Measurements from ENCODE around the gene THSD7A. TPM values are rescaled to one million over a fixed set of nuclear protein-coding genes. Genes with fewer than 3 reads are reported as not detected.

The THSD7A gene
- total and polyA plus RNA-seq, 10 of the 15 experiments (the other 5 are each of a cell fraction or from before 2014, with no cell fraction given), result 0.03 to 0.09 (median 0.03) TPM; not detected in 7

DNA sequence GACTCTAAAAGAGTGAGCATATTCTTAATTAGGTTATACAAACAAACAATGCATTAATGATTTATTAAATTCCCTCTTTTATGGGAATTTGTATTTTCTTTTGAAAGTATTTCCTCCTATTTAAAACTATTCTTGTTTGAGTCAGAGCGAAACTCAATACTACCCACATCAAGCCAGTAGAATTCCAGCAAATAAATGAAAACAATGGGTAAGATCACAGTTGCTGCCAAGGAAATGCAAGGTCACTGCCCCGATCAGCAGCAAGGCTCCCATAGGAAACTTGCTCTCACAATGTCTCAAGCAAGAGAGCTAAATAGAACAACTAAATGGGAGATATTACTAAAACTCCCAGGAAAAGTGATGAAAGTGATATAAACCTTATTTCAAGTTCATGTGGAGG lies 206.3 kb downstream of the THSD7A start:
- no peak for ATAC-seq
- Histone ChIP-seq H3K79me2 (ENCODE audit: control insufficient read depth, insufficient read depth, low read length) (no peaks in the 10 kb centered on the region), H3K27me3 (replicated peaks in 1 of 2; ENCODE audit: control insufficient read depth in 2 of 2, insufficient read depth in 2 of 2, low read length in 1 of 2) (no peaks in the 10 kb centered on the region), H3K4me2 (ENCODE audit: control insufficient read depth, insufficient read depth) (no peak overlapping the region), H3K36me3 (ENCODE audit: control insufficient read depth in 2 of 2, insufficient read depth in 2 of 2, low read length in 1 of 2) (no peaks in the 10 kb centered on the region), H3K27ac (ENCODE audit: control insufficient read depth, insufficient read depth) (no peak overlapping the region), H3K4me3 (no peak overlapping the region), H3K9me3 (replicated peaks; ENCODE audit: control insufficient read depth, insufficient read depth, low read length) (no peaks in the 10 kb centered on the region), H2AFZ (ENCODE audit: control insufficient read depth, low read depth, low read length) (no peak overlapping the region), H3K4me1 (ENCODE audit: control insufficient read depth, insufficient read depth, low read length) (no peaks in the 10 kb centered on the region), H3K9ac (ENCODE audit: control insufficient read depth, insufficient read depth, low read length) (no peak overlapping the region), H4K20me1 (ENCODE audit: control insufficient read depth, insufficient read depth) (no peaks in the 10 kb centered on the region)
- RAD21 ChIA-PET (ENCODE audit: unreplicated experiment), result no interaction called here
- WGBS (ENCODE audit: insufficient coverage, insufficient replicate concordance, low lambda C conversion rate, missing lambda C conversion rate), result 23% methylated on average over 2 of the region's 2 CpGs
- no TSS peak for BruUV-seq (replicated peaks)
- no peak for FAIRE-seq
- intact Hi-C loops (cut with micrococcal nuclease; ENCODE audit: unreplicated experiment), result no loop called here
- CTCF ChIA-PET, result no interaction called here
- no peak for DNase-seq (ENCODE audit: low read depth, low spot score)
- in situ Hi-C loops (cut with MboI), result no loop called here
- POLR2A ChIA-PET, result no interaction called here
- SMC1A ChIA-PET (ENCODE audit: uncharacterized antibody, unreplicated experiment), result no interaction called here
- TF ChIP-seq HDGF (IDR thresholded peaks at IDR 0.05) (no peak), NFYB (IDR thresholded peaks at IDR 0.05; ENCODE audit: insufficient read depth, low read depth, low read length) (no peak), ESRRA (IDR thresholded peaks at IDR 0.05; ENCODE audit: low read length) (no peak), SRF (IDR thresholded peaks at IDR 0.05; ENCODE audit: low read depth in 2 of 2, low read length in 2 of 2) (no peak), ASH2L (IDR thresholded peaks at IDR 0.05; ENCODE audit: borderline replicate concordance, low read depth) (no peak), ETV6 (conservative IDR thresholded peaks at IDR 0.05 in 1 of 2, IDR thresholded peaks at IDR 0.05 in 1 of 2; ENCODE audit: borderline replicate concordance in 1 of 2, low read depth in 1 of 2) (no peak), CBX3 (IDR thresholded peaks at IDR 0.05; ENCODE audit: borderline replicate concordance, low read depth) (no peak), CHD2 (IDR thresholded peaks at IDR 0.05; ENCODE audit: borderline replicate concordance, low read depth, low read length) (no peak)
- TF ChIP-seq, protein P1, sequence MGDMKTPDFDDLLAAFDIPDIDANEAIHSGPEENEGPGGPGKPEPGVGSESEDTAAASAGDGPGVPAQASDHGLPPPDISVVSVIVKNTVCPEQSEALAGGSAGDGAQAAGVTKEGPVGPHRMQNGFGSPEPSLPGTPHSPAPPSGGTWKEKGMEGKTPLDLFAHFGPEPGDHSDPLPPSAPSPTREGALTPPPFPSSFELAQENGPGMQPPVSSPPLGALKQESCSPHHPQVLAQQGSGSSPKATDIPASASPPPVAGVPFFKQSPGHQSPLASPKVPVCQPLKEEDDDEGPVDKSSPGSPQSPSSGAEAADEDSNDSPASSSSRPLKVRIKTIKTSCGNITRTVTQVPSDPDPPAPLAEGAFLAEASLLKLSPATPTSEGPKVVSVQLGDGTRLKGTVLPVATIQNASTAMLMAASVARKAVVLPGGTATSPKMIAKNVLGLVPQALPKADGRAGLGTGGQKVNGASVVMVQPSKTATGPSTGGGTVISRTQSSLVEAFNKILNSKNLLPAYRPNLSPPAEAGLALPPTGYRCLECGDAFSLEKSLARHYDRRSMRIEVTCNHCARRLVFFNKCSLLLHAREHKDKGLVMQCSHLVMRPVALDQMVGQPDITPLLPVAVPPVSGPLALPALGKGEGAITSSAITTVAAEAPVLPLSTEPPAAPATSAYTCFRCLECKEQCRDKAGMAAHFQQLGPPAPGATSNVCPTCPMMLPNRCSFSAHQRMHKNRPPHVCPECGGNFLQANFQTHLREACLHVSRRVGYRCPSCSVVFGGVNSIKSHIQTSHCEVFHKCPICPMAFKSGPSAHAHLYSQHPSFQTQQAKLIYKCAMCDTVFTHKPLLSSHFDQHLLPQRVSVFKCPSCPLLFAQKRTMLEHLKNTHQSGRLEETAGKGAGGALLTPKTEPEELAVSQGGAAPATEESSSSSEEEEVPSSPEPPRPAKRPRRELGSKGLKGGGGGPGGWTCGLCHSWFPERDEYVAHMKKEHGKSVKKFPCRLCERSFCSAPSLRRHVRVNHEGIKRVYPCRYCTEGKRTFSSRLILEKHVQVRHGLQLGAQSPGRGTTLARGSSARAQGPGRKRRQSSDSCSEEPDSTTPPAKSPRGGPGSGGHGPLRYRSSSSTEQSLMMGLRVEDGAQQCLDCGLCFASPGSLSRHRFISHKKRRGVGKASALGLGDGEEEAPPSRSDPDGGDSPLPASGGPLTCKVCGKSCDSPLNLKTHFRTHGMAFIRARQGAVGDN (IDR thresholded peaks at IDR 0.05), result no peak
- TF ChIP-seq, protein P2, sequence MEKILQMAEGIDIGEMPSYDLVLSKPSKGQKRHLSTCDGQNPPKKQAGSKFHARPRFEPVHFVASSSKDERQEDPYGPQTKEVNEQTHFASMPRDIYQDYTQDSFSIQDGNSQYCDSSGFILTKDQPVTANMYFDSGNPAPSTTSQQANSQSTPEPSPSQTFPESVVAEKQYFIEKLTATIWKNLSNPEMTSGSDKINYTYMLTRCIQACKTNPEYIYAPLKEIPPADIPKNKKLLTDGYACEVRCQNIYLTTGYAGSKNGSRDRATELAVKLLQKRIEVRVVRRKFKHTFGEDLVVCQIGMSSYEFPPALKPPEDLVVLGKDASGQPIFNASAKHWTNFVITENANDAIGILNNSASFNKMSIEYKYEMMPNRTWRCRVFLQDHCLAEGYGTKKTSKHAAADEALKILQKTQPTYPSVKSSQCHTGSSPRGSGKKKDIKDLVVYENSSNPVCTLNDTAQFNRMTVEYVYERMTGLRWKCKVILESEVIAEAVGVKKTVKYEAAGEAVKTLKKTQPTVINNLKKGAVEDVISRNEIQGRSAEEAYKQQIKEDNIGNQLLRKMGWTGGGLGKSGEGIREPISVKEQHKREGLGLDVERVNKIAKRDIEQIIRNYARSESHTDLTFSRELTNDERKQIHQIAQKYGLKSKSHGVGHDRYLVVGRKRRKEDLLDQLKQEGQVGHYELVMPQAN (conservative IDR thresholded peaks at IDR 0.05), result no peak
- TF ChIP-seq, protein P3, sequence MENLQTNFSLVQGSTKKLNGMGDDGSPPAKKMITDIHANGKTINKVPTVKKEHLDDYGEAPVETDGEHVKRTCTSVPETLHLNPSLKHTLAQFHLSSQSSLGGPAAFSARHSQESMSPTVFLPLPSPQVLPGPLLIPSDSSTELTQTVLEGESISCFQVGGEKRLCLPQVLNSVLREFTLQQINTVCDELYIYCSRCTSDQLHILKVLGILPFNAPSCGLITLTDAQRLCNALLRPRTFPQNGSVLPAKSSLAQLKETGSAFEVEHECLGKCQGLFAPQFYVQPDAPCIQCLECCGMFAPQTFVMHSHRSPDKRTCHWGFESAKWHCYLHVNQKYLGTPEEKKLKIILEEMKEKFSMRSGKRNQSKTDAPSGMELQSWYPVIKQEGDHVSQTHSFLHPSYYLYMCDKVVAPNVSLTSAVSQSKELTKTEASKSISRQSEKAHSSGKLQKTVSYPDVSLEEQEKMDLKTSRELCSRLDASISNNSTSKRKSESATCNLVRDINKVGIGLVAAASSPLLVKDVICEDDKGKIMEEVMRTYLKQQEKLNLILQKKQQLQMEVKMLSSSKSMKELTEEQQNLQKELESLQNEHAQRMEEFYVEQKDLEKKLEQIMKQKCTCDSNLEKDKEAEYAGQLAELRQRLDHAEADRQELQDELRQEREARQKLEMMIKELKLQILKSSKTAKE (IDR thresholded peaks at IDR 0.05; ENCODE audit: low read depth, poor library complexity, severe bottlenecking), result no peak
- TF ChIP-seq, protein P4, sequence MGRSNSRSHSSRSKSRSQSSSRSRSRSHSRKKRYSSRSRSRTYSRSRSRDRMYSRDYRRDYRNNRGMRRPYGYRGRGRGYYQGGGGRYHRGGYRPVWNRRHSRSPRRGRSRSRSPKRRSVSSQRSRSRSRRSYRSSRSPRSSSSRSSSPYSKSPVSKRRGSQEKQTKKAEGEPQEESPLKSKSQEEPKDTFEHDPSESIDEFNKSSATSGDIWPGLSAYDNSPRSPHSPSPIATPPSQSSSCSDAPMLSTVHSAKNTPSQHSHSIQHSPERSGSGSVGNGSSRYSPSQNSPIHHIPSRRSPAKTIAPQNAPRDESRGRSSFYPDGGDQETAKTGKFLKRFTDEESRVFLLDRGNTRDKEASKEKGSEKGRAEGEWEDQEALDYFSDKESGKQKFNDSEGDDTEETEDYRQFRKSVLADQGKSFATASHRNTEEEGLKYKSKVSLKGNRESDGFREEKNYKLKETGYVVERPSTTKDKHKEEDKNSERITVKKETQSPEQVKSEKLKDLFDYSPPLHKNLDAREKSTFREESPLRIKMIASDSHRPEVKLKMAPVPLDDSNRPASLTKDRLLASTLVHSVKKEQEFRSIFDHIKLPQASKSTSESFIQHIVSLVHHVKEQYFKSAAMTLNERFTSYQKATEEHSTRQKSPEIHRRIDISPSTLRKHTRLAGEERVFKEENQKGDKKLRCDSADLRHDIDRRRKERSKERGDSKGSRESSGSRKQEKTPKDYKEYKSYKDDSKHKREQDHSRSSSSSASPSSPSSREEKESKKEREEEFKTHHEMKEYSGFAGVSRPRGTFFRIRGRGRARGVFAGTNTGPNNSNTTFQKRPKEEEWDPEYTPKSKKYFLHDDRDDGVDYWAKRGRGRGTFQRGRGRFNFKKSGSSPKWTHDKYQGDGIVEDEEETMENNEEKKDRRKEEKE (IDR thresholded peaks at IDR 0.05), result no peak
